Immature natural killer cell (primary cell): ENCODE measurements around the gene PPP3CB. TPM values are rescaled to one million over a fixed set of nuclear protein-coding genes. Genes with fewer than 3 reads are reported as not detected.

Experiments
- DNase-seq, 3 donors: peaks; one replicate each; pipeline ENCODE4 v3.0.0; 2022; ENCODE audit warnings: mixed read lengths in 1 of 3
- H3K27ac Mint-ChIP-seq, 6 donors: one replicate each; pipeline ENCODE4 v1.8.0; 2020; ENCODE audit warnings: mixed read lengths in 6 of 6, mild to moderate bottlenecking in 5 of 6, inconsistent platforms in 4 of 6, moderate library complexity in 3 of 6
- H3K27me3 Mint-ChIP-seq, 3 donors: one replicate each; pipeline ENCODE4 v1.8.0; 2020 to 2021; ENCODE audit warnings: low read depth in 3 of 3, mild to moderate bottlenecking in 3 of 3, mixed read lengths in 3 of 3, moderate library complexity in 3 of 3, inconsistent platforms in 1 of 3
- H3K36me3 Mint-ChIP-seq, 3 donors: one replicate each; pipeline ENCODE4 v1.8.0; 2020; ENCODE audit warnings: mixed read lengths in 3 of 3, inconsistent platforms in 2 of 3, mild to moderate bottlenecking in 2 of 3
- H3K4me1 Mint-ChIP-seq, 2 donors: one replicate each; pipeline ENCODE4 v1.8.0; 2020; ENCODE audit warnings: inconsistent platforms in 2 of 2, mild to moderate bottlenecking in 2 of 2, mixed read lengths in 2 of 2, moderate library complexity in 1 of 2
- H3K4me3 Mint-ChIP-seq, 5 donors: one replicate each; pipeline ENCODE4 v1.8.0; 2020; ENCODE audit warnings: mild to moderate bottlenecking in 5 of 5, mixed read lengths in 5 of 5, inconsistent platforms in 3 of 5, moderate library complexity in 3 of 5
- H3K9me3 Mint-ChIP-seq, 6 donors: one replicate each; pipeline ENCODE4 v1.8.0; 2020; ENCODE audit warnings: mild to moderate bottlenecking in 6 of 6, mixed read lengths in 6 of 6, inconsistent platforms in 4 of 6, moderate library complexity in 3 of 6
- polyA plus RNA-seq, 3 donors: library from polyadenylated mRNA; unstranded; fragments of 300-500 nt; fragmentation: Illumina TruSeq; gene quantifications; one replicate each; pipeline ENCODE4 v1.2.3, GENCODE V29; 2021

The PPP3CB gene
- polyA plus RNA-seq, 3 donors from 2014 or later = 6.9 to 8.7 (median 8.3) TPM

DNA sequence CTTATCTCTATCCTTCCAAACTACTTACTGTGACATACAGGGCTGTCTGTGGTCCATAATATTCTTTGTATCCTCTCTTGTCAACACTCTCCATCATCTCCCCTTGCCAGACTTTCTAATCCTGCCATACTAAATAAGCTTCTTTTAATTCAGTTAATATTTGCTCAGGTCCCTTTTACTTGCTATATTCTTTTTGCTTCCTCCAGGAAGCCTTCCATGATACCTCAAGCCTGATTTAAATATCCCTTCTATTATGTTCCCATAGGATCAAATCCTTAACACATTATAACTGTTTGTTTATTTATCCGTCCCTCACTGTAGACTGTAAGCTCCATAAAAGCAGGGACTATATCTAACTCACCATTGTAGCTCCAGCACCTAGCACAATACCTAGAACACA lies 7.2 kb upstream of the PPP3CB start:
- peak overlapping the region in 2 of 6 donors; percentile 19 to 61 for H3K27ac Mint-ChIP-seq
- peaks cover 24 to 29% (median 26%) of the 10 kb centered on the region in 3 donors for H3K36me3 Mint-ChIP-seq
- no peaks in the 10 kb centered on the region for H3K9me3 Mint-ChIP-seq
- no peaks in the 10 kb centered on the region for H3K4me1 Mint-ChIP-seq
- H3K27me3 Mint-ChIP-seq = peaks cover 0 to 2% (median 0%) of the 10 kb centered on the region in 3 donors
- no peak overlapping the region for H3K4me3 Mint-ChIP-seq
- no peak for DNase-seq

DNA sequence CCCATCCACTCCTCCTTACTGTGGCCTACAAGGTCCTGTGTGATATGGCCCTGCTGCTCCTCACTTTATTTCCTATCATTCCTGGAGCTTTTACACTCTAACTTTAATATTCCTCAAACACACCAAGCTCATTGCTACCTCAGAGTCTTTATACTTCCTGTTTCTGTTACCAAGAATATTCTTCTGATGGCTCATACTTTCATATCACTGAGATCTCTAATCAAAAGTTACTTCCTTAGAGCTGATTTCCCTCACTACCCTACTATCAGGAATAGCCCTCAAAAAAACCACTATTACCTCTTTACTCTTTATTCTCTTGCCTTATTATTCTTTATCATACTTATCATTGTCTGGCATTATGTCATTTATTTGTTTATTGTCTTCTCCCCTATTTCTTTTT lies 5.8 kb upstream of the PPP3CB start:
- DNase-seq = no peak
- Mint-ChIP-seq H3K27me3 (peaks cover 0 to 2% (median 0%) of the 10 kb centered on the region in 3 donors), H3K9me3 (no peaks in the 10 kb centered on the region), H3K27ac (peak overlapping the region in 3 of 6 donors; percentile 4 to 23 (median 5)), H3K4me1 (peaks cover 5 to 11% of the 10 kb centered on the region in 2 donors), H3K4me3 (no peak overlapping the region), H3K36me3 (peaks cover 24 to 29% (median 26%) of the 10 kb centered on the region in 3 donors)

DNA sequence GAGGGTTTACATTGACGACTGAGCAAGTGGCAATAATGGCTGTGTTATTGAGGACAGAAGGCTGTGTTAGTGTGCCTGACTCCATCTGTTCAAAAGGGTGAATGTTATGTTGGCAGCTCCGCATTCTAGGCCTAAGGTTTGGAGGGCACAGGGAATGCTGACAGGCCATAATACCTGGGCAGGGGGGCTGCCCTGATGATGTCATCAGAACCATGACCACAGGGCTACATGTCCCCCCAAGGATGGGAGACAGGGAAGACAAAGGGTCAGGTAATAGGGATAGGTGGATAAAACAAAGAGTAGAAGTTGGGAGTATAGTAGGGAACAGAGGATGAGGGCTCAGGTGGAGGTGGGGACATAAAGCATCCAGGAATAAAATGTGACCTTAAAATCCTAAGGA lies 1.8 kb upstream of the PPP3CB start:
- peaks cover 38 to 48% of the 10 kb centered on the region in 2 donors for H3K4me1 Mint-ChIP-seq
- peaks cover 2 to 10% (median 2%) of the 10 kb centered on the region in 3 donors for H3K36me3 Mint-ChIP-seq
- peak overlapping the region in 1 of 5 donors; percentile 57 for H3K4me3 Mint-ChIP-seq
- H3K27me3 Mint-ChIP-seq = peaks cover 2 to 11% (median 3%) of the 10 kb centered on the region in 3 donors
- no peaks in the 10 kb centered on the region for H3K9me3 Mint-ChIP-seq
- DNase-seq = no peak
- H3K27ac Mint-ChIP-seq = peak overlapping the region in 3 of 6 donors; percentile 17 to 72 (median 68)

DNA sequence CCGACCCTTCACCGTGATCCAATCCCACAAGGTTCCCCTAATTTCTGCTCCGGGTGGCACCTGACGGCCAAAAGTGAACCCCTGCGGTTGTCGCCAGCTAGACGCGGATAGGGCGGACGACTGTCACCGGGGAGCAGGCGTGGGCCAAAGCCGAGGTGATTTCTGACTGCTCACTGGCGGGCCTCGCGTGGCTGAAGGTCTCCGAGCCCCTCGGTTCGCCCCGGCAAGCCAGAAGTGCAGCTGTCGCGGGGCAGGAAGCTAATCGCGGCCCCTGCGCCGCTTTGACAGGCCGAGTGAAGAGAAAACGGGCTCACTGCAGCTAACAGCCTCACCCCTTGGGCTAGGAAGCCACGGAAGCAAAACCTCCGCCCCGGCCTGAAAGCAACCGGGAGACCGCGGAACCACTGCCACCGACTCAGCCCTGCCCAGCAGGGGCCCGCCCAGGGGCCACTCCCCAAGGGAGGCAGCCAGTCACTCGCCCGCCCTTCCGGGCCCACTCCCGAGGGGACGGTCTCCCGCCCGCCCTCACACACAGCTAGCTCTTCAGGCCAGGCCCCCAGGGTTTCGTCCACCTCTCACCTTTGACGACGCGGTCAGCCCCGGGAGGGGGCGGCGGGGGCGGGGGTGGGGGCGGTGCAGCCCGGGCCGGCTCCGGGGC lies 469 bp downstream of the PPP3CB start:
- H3K27me3 Mint-ChIP-seq = peaks cover 2 to 11% (median 3%) of the 10 kb centered on the region in 3 donors
- peak overlapping the region; percentile 82 to 98 (median 97) for H3K27ac Mint-ChIP-seq
- H3K9me3 Mint-ChIP-seq = no peaks in the 10 kb centered on the region
- peaks cover 45 to 56% of the 10 kb centered on the region in 2 donors for H3K4me1 Mint-ChIP-seq
- H3K4me3 Mint-ChIP-seq = peak overlapping the region; percentile 93 to 99 (median 95)
- H3K36me3 Mint-ChIP-seq = peaks cover 0 to 3% (median 0%) of the 10 kb centered on the region in 3 donors
- DNase-seq = peak; percentile 90 to 91 (median 91)

DNA sequence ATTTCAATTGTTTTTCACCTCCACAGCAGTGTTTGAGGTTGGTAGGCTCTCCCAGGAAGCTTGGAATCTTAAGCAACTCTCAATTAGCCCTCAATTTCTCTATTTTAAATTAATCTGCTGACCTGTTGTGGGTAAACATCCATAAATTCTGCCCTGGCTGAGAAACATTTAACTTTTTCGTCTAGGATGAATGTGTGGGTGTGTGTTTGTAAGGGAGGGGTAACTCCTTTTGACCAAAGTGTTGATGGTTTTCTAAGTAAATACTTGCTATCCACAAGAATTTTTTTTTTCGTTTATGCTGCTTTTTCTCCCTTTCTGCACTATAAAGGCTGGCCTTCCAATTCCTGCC lies 973 bp downstream of the PPP3CB start:
- peak overlapping the region; percentile 93 to 99 (median 95) for H3K4me3 Mint-ChIP-seq
- no peak for DNase-seq

DNA sequence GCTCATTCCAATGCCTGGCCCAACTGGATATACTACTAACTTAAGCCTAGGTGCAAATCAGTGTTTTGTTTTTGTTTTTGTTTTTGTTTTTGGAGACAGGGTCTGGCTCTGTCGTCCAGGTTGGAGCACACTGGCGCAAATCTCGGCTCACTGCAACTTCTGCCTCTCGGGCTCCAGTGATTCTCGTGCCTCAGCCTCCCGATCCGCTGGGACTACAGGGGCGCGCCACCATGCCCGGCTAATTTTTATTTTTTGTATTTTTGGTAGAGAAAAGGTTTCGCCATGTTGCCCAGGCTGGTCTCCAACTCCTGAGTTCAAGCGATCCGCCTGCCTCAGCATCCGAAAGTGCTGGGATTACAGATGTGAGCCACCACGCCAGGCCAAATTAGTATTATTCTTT lies 1.6 kb downstream of the PPP3CB start:
- no peak for DNase-seq
- peak overlapping the region; percentile 65 to 85 (median 72) for H3K4me3 Mint-ChIP-seq
- H3K27ac Mint-ChIP-seq = peak overlapping the region; percentile 80 to 91 (median 86)
- peaks cover 0 to 3% (median 0%) of the 10 kb centered on the region in 3 donors for H3K36me3 Mint-ChIP-seq
- H3K9me3 Mint-ChIP-seq = no peaks in the 10 kb centered on the region
- peaks cover 2 to 11% (median 3%) of the 10 kb centered on the region in 3 donors for H3K27me3 Mint-ChIP-seq
- H3K4me1 Mint-ChIP-seq = peaks cover 52 to 67% of the 10 kb centered on the region in 2 donors

More for the DNA sequence above, 973 bp downstream of the PPP3CB start:
- H3K36me3 Mint-ChIP-seq = peaks cover 0 to 3% (median 0%) of the 10 kb centered on the region in 3 donors
- peaks cover 2 to 11% (median 3%) of the 10 kb centered on the region in 3 donors for H3K27me3 Mint-ChIP-seq
- H3K9me3 Mint-ChIP-seq = no peaks in the 10 kb centered on the region
- H3K4me1 Mint-ChIP-seq = peaks cover 48 to 61% of the 10 kb centered on the region in 2 donors
- peak overlapping the region; percentile 82 to 98 (median 97) for H3K27ac Mint-ChIP-seq

DNA sequence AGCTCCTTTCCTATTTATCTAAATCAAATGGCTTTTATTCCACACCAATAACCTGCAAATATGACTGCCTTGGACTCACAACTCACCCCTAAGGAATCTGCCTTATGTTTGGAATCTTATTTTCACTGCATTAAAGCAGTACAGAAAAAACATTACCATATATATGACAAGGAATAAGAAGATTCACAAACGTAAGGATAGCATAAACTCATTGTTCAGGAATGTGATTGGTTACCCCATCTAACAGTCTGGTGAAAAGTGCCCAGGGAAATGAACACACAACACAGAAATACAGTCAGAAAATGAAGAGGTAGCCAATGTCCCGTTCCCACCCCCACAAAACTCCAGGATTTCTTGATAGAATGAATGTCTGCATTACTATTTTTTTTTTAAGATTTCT lies 2.0 kb downstream of the PPP3CB start:
- no peak for DNase-seq
- H3K4me1 Mint-ChIP-seq = peaks cover 55 to 72% of the 10 kb centered on the region in 2 donors
- H3K9me3 Mint-ChIP-seq = no peaks in the 10 kb centered on the region
- H3K27me3 Mint-ChIP-seq = peaks cover 2 to 11% (median 3%) of the 10 kb centered on the region in 3 donors
- H3K27ac Mint-ChIP-seq = peak overlapping the region; percentile 80 to 91 (median 86)
- peaks cover 0 to 4% (median 3%) of the 10 kb centered on the region in 3 donors for H3K36me3 Mint-ChIP-seq
- peak overlapping the region; percentile 65 to 85 (median 72) for H3K4me3 Mint-ChIP-seq

DNA sequence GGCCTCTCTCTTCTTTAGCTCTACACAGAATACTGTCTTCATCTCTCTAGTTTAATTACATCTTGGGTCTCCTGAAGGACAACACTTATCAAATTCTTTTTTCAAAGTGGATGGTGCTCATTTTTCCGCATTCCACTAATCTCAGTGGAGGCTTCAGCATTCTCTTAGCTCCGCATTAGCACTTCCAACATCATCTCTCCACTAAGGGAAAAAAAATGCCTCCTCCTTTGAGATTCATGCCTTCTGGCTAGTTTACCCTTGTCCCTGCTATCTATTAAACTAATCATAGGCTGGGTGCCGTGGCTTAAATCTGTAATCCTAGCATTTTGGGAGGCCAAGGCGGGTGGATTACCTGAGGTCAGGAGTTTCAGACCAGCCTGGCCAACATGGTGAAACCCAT lies 9.2 kb downstream of the PPP3CB start:
- DNase-seq = no peak
- H3K4me3 Mint-ChIP-seq = no peak overlapping the region
- H3K27me3 Mint-ChIP-seq = no peaks in the 10 kb centered on the region
- H3K36me3 Mint-ChIP-seq = peaks cover 4 to 15% (median 12%) of the 10 kb centered on the region in 3 donors
- H3K4me1 Mint-ChIP-seq = peaks cover 25 to 57% of the 10 kb centered on the region in 2 donors
- no peaks in the 10 kb centered on the region for H3K9me3 Mint-ChIP-seq
- H3K27ac Mint-ChIP-seq = peak overlapping the region in 3 of 6 donors; percentile 2 to 36 (median 12)

DNA sequence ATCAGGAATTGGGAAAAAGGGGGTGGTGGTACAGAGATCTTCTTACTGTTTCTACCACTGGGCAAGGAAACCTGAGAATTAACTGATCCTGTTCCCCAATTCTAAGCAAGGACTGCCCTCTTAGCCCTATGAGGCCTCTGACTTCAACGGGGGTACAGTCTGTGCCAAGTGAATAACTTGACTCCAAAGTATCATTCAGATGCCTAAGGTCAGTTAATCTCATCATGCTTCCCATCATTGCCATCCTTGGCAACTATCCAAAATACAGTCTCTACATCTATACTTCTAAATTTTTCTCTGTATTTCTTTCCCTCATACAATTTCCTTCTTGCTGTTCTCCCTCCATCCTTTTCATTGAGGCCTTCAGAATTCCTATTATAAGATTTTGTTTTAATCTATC lies 10.5 kb downstream of the PPP3CB start:
- Mint-ChIP-seq H3K4me1 (peaks cover 24 to 60% of the 10 kb centered on the region in 2 donors), H3K36me3 (peaks cover 4 to 15% (median 12%) of the 10 kb centered on the region in 3 donors), H3K4me3 (no peak overlapping the region), H3K27me3 (no peaks in the 10 kb centered on the region), H3K27ac (peak overlapping the region in 2 of 6 donors; percentile 11 to 37), H3K9me3 (no peaks in the 10 kb centered on the region)
- no peak for DNase-seq

DNA sequence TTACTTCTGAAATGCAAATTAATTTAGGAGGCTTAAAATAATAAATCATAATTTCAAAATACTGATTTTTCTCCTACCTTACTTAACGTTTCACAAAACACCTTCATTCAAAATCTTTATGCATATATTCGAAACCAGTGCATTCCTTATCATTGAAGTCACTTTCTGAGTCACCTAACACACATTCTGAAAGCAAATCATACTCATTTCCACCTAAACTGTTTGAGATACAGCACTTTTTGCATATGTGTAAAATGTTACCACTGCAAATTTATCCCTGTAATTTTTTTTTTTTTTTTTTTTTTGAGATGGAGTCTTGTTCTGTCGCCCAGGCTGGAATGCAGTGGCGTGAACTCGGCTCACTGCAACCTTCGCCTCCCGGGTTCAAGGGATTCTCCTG lies 15.7 kb downstream of the PPP3CB start:
- Mint-ChIP-seq H3K36me3 (peaks cover 12 to 25% (median 12%) of the 10 kb centered on the region in 3 donors), H3K4me1 (peaks cover 9 to 46% of the 10 kb centered on the region in 2 donors), H3K27ac (no peak overlapping the region), H3K27me3 (no peaks in the 10 kb centered on the region), H3K4me3 (peak overlapping the region in 1 of 5 donors; percentile 49), H3K9me3 (no peaks in the 10 kb centered on the region)
- no peak for DNase-seq

DNA sequence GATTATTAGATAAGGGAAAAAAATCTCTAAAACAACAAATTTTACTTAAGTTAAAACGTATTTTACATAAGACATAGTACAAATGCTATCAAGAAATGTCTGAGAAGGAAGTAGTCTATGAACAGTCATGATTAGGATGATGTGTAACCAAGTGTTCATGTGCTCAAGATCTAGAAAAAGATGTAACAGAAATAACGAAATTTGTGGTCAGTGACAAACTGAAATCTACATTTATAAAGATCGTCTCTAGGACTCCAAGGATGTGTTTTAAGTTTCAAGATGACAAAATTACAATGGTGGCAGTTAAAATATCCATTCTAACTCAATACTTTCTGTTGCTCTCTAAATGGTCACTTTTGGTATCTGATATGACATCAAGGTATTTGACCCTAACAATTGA lies 17.2 kb downstream of the PPP3CB start:
- Mint-ChIP-seq H3K27ac (peak overlapping the region in 5 of 6 donors; percentile 8 to 65 (median 30)), H3K9me3 (no peaks in the 10 kb centered on the region), H3K27me3 (no peaks in the 10 kb centered on the region), H3K36me3 (peaks cover 16 to 30% (median 20%) of the 10 kb centered on the region in 3 donors), H3K4me1 (peaks cover 9 to 42% of the 10 kb centered on the region in 2 donors), H3K4me3 (no peak overlapping the region)
- no peak for DNase-seq

DNA sequence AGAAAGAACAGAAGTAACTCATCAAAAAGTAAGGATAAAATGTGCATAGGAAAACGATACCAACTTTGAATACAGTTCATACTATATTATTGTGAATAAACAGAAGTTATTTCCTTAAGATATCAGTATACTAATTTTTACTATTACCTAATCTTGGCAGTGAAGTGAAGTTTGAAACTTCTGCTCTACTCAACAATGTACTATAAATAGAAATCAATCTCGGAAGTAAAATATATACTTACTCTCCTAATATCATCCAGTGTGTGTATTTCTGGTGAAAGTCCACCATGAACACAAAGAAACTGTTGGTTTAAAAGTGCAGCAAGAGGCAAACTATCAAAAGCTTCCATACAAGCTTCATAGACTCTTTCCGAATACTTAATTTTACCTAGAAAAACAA lies 24.6 kb downstream of the PPP3CB start:
- H3K4me1 Mint-ChIP-seq = peaks cover 5 to 20% of the 10 kb centered on the region in 2 donors
- no peak for DNase-seq
- peaks cover 0 to 2% (median 0%) of the 10 kb centered on the region in 3 donors for H3K27me3 Mint-ChIP-seq
- H3K9me3 Mint-ChIP-seq = no peaks in the 10 kb centered on the region
- no peak overlapping the region for H3K27ac Mint-ChIP-seq
- H3K4me3 Mint-ChIP-seq = no peak overlapping the region
- peaks cover 30 to 45% (median 40%) of the 10 kb centered on the region in 3 donors for H3K36me3 Mint-ChIP-seq

DNA sequence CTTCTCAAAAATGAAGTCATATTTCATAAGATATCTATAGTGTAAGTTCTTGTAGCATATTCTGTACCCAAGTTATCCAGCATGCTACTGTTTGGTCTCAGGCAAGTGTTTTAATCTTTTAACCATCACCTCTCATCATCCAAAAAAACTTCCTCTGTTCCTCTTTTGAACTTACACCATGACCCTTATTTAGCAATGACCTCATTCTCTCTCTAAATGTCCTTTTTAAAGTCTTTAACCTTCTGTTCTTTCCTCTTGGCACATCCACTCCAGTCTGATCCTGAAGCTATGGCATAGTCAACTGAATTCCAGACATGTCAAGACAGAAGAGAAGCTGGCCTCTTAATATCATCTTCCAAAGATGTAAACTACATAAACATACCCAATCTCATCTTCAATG lies 26.2 kb downstream of the PPP3CB start:
- H3K4me3 Mint-ChIP-seq = no peak overlapping the region

DNA sequence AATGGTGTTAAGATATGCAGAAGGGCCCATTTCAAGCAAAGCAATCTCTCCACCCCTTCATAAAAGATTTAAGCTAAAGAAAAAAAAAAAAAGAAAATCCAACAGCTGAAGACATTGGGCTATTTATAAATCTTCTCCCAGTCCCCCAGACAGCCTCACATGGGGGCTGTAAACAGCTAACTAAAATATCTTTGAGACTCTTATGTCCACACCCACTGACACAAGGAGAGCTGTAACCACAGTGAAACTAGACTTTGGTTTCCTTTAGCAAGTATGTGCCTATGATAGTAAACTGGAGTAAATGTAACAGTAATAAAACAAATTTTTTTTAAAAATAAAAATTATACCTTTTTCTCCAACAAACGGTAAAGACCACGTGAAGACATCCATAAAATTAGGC lies 28.6 kb downstream of the PPP3CB start:
- Mint-ChIP-seq H3K4me1 (peaks cover 5 to 28% of the 10 kb centered on the region in 2 donors), H3K36me3 (peaks cover 22 to 52% (median 39%) of the 10 kb centered on the region in 3 donors), H3K27ac (peak overlapping the region in 3 of 6 donors; percentile 14 to 62 (median 41)), H3K9me3 (no peaks in the 10 kb centered on the region), H3K27me3 (peaks cover 0 to 2% (median 0%) of the 10 kb centered on the region in 3 donors), H3K4me3 (peak overlapping the region in 1 of 5 donors; percentile 51)
- no peak for DNase-seq

More for the DNA sequence above, 26.2 kb downstream of the PPP3CB start:
- peaks cover 24 to 48% (median 36%) of the 10 kb centered on the region in 3 donors for H3K36me3 Mint-ChIP-seq
- peak overlapping the region in 3 of 6 donors; percentile 4 to 24 (median 24) for H3K27ac Mint-ChIP-seq
- no peak for DNase-seq
- H3K4me1 Mint-ChIP-seq = peaks cover 5 to 23% of the 10 kb centered on the region in 2 donors
- H3K27me3 Mint-ChIP-seq = peaks cover 0 to 2% (median 0%) of the 10 kb centered on the region in 3 donors
- H3K9me3 Mint-ChIP-seq = no peaks in the 10 kb centered on the region
